Measurements from ENCODE around the gene FERMT2. TPM values are rescaled to one million over a fixed set of nuclear protein-coding genes. Genes with fewer than 3 reads are reported as not detected.

FERMT2 gene
- total RNA-seq, 4 donors from 2014 or later, result 98.2 to 201 (median 180) TPM

GRCh38 chr14:52825085-52825484 lies 125.8 kb downstream of the FERMT2 start:
- intact Hi-C loops (cut with DNase I; ENCODE audit: low total_unique reads), result loop anchor here (10.0 kb wide), 1 partner anchor 230 kb away; no protein-coding TSS in a partner anchor
- Histone ChIP-seq H3K36me3 (no peaks in the 10 kb centered on the region), H3K4me3 (no peak overlapping the region), H3K27me3 (no peaks in the 10 kb centered on the region), H3K4me1 (no peaks in the 10 kb centered on the region), H3K9me3 (no peaks in the 10 kb centered on the region), H3K27ac (no peak overlapping the region)
- DNase-seq, result no peak
- no peak for TF ChIP-seq POLR2A (IDR thresholded peaks at IDR 0.05)
- TF ChIP-seq, protein P1, sequence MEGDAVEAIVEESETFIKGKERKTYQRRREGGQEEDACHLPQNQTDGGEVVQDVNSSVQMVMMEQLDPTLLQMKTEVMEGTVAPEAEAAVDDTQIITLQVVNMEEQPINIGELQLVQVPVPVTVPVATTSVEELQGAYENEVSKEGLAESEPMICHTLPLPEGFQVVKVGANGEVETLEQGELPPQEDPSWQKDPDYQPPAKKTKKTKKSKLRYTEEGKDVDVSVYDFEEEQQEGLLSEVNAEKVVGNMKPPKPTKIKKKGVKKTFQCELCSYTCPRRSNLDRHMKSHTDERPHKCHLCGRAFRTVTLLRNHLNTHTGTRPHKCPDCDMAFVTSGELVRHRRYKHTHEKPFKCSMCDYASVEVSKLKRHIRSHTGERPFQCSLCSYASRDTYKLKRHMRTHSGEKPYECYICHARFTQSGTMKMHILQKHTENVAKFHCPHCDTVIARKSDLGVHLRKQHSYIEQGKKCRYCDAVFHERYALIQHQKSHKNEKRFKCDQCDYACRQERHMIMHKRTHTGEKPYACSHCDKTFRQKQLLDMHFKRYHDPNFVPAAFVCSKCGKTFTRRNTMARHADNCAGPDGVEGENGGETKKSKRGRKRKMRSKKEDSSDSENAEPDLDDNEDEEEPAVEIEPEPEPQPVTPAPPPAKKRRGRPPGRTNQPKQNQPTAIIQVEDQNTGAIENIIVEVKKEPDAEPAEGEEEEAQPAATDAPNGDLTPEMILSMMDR (IDR thresholded peaks at IDR 0.05), result no peak

DNA sequence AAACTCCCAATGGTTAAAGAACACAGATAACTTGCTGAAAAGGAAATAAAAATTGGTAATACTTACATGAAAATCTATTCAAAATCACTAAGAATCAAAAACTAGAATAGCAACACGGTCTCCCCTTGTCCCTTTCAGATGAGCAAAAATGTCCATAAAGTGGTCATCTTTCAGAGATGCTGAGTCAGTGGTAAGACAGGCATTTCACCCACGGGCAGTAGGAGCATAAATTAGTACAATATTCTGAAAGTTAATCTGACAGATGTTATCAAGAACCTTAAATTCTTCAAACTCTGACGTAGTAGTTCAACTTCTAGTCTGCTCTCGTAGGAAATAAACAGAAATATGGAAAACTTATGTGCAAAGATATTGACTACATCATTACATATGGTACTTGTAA lies 126.4 kb downstream of the FERMT2 start:
- no peak overlapping the region for H3K27ac ChIP-seq
- intact Hi-C loops (cut with DNase I; ENCODE audit: low total_unique reads), result loop anchor here (5.0 to 10.0 kb wide), 2 partner anchors 138 to 230 kb away; no protein-coding TSS in a partner anchor

DNA sequence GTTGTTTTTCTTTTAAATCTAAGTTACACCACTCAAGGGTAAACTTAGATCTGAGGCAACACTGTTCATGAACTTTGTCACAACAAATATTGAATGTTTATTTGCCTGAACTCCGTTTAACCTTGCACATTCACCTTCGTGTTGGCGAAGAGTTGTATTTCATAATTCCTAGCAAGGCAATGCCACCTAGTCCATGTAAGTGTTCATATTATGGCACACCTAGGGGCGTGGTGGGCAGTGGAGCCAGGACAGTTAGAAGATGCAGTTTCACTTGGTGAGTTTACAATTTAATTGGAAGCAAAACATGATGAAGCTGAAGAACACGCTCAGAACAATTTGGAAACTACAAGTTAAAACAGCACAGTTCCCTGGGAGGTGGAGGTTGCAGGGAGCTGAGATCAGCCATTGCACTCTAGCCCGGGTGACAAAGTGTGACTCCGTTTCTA lies 129.0 kb downstream of the FERMT2 start:
- H3K36me3 ChIP-seq, result no peaks in the 10 kb centered on the region
- TF ChIP-seq, protein P1 (IDR thresholded peaks at IDR 0.05), result no peak
- TF ChIP-seq POLR2A (IDR thresholded peaks at IDR 0.05), result no peak
- no peak for DNase-seq
- no peak overlapping the region for H3K27ac ChIP-seq
- intact Hi-C loops (cut with DNase I; ENCODE audit: low total_unique reads), result loop anchor here (5.0 to 10.0 kb wide), 2 partner anchors 140 to 233 kb away; no protein-coding TSS in a partner anchor
- no peaks in the 10 kb centered on the region for H3K4me1 ChIP-seq
- H3K4me3 ChIP-seq, result no peak overlapping the region
- no peaks in the 10 kb centered on the region for H3K9me3 ChIP-seq
- no peaks in the 10 kb centered on the region for H3K27me3 ChIP-seq

More for the DNA sequence above, 126.4 kb downstream of the FERMT2 start:
- Histone ChIP-seq H3K4me3 (no peak overlapping the region), H3K36me3 (no peaks in the 10 kb centered on the region), H3K4me1 (no peaks in the 10 kb centered on the region), H3K9me3 (no peaks in the 10 kb centered on the region), H3K27me3 (no peaks in the 10 kb centered on the region)
- TF ChIP-seq POLR2A (IDR thresholded peaks at IDR 0.05), result no peak
- TF ChIP-seq, protein P1 (IDR thresholded peaks at IDR 0.05), result no peak
- DNase-seq, result no peak

GRCh38 chr14:52808101-52808500 lies 142.7 kb downstream of the FERMT2 start:
- H3K27me3 ChIP-seq, result no peaks in the 10 kb centered on the region
- H3K9me3 ChIP-seq, result no peaks in the 10 kb centered on the region
- intact Hi-C loops (cut with DNase I; ENCODE audit: low total_unique reads), result no loop called here
- no peak overlapping the region for H3K4me3 ChIP-seq
- H3K27ac ChIP-seq, result no peak overlapping the region
- DNase-seq, result no peak
- TF ChIP-seq, protein P1 (IDR thresholded peaks at IDR 0.05), result no peak
- no peak for TF ChIP-seq POLR2A (IDR thresholded peaks at IDR 0.05)
- no peaks in the 10 kb centered on the region for H3K4me1 ChIP-seq
- H3K36me3 ChIP-seq, result no peaks in the 10 kb centered on the region

Other genes with a start within 250 kb of the FERMT2 start
- 100 to 1,000 TPM in 1 of 4 donors, 10 to 100 TPM in 3; 76.9 to 129 (median 92.6) TPM for gene PSMC6, start 243.8 kb downstream of the FERMT2 start, total RNA-seq
- 10 to 100 TPM in 3 of 4 donors, 1 to 10 TPM in 1; 10.0 to 31.8 (median 18.3) TPM for gene STYX, start 220.9 kb downstream of the FERMT2 start, total RNA-seq
- gene GNPNAT1, start 159.4 kb downstream of the FERMT2 start, total RNA-seq, result 10 to 100 TPM in 3 of 4 donors, 1 to 10 TPM in 1; 3.8 to 26.8 (median 15.3) TPM
- 10 to 100 TPM; 25.1 to 38.5 (median 30.7) TPM for gene DDHD1, start 202.3 kb upstream of the FERMT2 start, total RNA-seq

All from uterus (tissue), 4 donors.